ENCODE measurements around the gene MPPED1.

The MPPED1 gene

GRCh38 chr22:43447380-43447779 lies 35.6 kb downstream of the MPPED1 start:
- no peak for TF ChIP-seq EP300 (IDR thresholded peaks at IDR 0.05; ENCODE audit: borderline replicate concordance)
- TF ChIP-seq TEAD4 (IDR thresholded peaks at IDR 0.05): no peak
- no peak for TF ChIP-seq ZBTB7A (IDR thresholded peaks at IDR 0.05; ENCODE audit: low read depth)
- TF ChIP-seq USF1 (IDR thresholded peaks at IDR 0.05): no peak
- no peak for TF ChIP-seq FOXM1 (IDR thresholded peaks at IDR 0.05; ENCODE audit: borderline replicate concordance, low read depth)

- TF ChIP-seq EGR1 (IDR thresholded peaks at IDR 0.05) (no peak), TCF12 (IDR thresholded peaks at IDR 0.05; ENCODE audit: low read depth) (no peak), NFIC (IDR thresholded peaks at IDR 0.05) (no peak), TAF1 (IDR thresholded peaks at IDR 0.05; ENCODE audit: low read depth) (no peak), REST (IDR thresholded peaks at IDR 0.05; ENCODE audit: low read depth) (no peak), CREB1 (IDR thresholded peaks at IDR 0.05; ENCODE audit: low read depth) (no peak), RAD21 (IDR thresholded peaks at IDR 0.05; ENCODE audit: low read depth) (no peak), MAX (IDR thresholded peaks at IDR 0.05) (no peak), USF1 (IDR thresholded peaks at IDR 0.05) (no peak), CEBPB (IDR thresholded peaks at IDR 0.05) (no peak), EP300 (IDR thresholded peaks at IDR 0.05; ENCODE audit: borderline replicate concordance) (no peak), TEAD4 (IDR thresholded peaks at IDR 0.05) (no peak), ZBTB7A (IDR thresholded peaks at IDR 0.05; ENCODE audit: low read depth) (no peak), YY1 (IDR thresholded peaks at IDR 0.05; ENCODE audit: low read depth) (no peak), FOXM1 (IDR thresholded peaks at IDR 0.05; ENCODE audit: borderline replicate concordance, low read depth) (no peak)
Observed at GRCh38 chr22:43448048-43448447, 36.2 kb downstream of the MPPED1 start.

- TF ChIP-seq YY1 (IDR thresholded peaks at IDR 0.05; ENCODE audit: low read depth) (peak; percentile 74), CEBPB (IDR thresholded peaks at IDR 0.05) (no peak), FOXM1 (IDR thresholded peaks at IDR 0.05; ENCODE audit: borderline replicate concordance, low read depth) (0 out of 2 replicates have a peak, but pooled peaks have one; percentile 27), REST (IDR thresholded peaks at IDR 0.05; ENCODE audit: low read depth) (peak; percentile 91)
Observed at GRCh38 chr22:43449205-43449830, 37.5 kb downstream of the MPPED1 start.

GRCh38 chr22:43449831-43450225 lies 38.0 kb downstream of the MPPED1 start:
- TF ChIP-seq TAF1 (IDR thresholded peaks at IDR 0.05; ENCODE audit: low read depth) (no peak), CEBPB (IDR thresholded peaks at IDR 0.05) (no peak), RAD21 (IDR thresholded peaks at IDR 0.05; ENCODE audit: low read depth) (no peak), ZBTB7A (IDR thresholded peaks at IDR 0.05; ENCODE audit: low read depth) (no peak), EGR1 (IDR thresholded peaks at IDR 0.05) (no peak), CREB1 (IDR thresholded peaks at IDR 0.05; ENCODE audit: low read depth) (no peak), MAX (IDR thresholded peaks at IDR 0.05) (no peak), YY1 (IDR thresholded peaks at IDR 0.05; ENCODE audit: low read depth) (no peak), FOXM1 (IDR thresholded peaks at IDR 0.05; ENCODE audit: borderline replicate concordance, low read depth) (no peak), NFIC (IDR thresholded peaks at IDR 0.05) (no peak), TEAD4 (IDR thresholded peaks at IDR 0.05) (no peak), USF1 (IDR thresholded peaks at IDR 0.05) (no peak), TCF12 (IDR thresholded peaks at IDR 0.05; ENCODE audit: low read depth) (no peak), EP300 (IDR thresholded peaks at IDR 0.05; ENCODE audit: borderline replicate concordance) (no peak), REST (IDR thresholded peaks at IDR 0.05; ENCODE audit: low read depth) (no peak)
